Measurements from ENCODE around the gene DNHD1.
A peak's percentile ranks its signal among the peaks of the same experiment; 100 is the strongest.

Gene DNHD1

GRCh38 chr11:6618117-6619003 lies 121.3 kb downstream of the DNHD1 start:
- peak overlapping the region; percentile 69 for H3K4me3 ChIP-seq (ENCODE audit: low read length)
- no peak for TF ChIP-seq ZNF274 (IDR thresholded peaks at IDR 0.05; ENCODE audit: low read depth, low read length)

GRCh38 chr11:6619004-6619745 lies 122.1 kb downstream of the DNHD1 start, which contains the start of gene TPP1:
Gene TPP1 (minus strand): TSS chr11:6619422. CDS start chr11:6619400, 22 bp downstream.
- H3K4me3 ChIP-seq (ENCODE audit: low read length) = peak within 1 kb of the TSS; percentile 69
- TF ChIP-seq ZNF274 (IDR thresholded peaks at IDR 0.05; ENCODE audit: low read depth, low read length) = no peak

GRCh38 chr11:6620636-6621035 lies 123.6 kb downstream of the DNHD1 start:
- no peak for TF ChIP-seq ZNF274 (IDR thresholded peaks at IDR 0.05; ENCODE audit: low read depth, low read length)

More at GRCh38 chr11:6620636-6621035, 123.6 kb downstream of the DNHD1 start:
- no peak overlapping the region for H3K4me3 ChIP-seq (ENCODE audit: low read length)
